Smooth muscle cell (in vitro differentiated cells): ENCODE results near the gene GNRHR. TPM values are rescaled to one million over a fixed set of nuclear protein-coding genes. Genes with fewer than 3 reads are reported as not detected.

ENCODE experiments used
- DNase-seq: peaks from one replicate; lab custom pipeline; 2025; ENCODE audit not compliant: unreplicated experiment; lab: John Stamatoyannopoulos, UW
- H2AFZ ChIP-seq: fragments of 200-600 bp; sonication (generic); 2 replicates; pipeline ENCODE4 v1.6.0; 2016; ENCODE audit warnings: antibody characterized with exemption, low read depth, mild to moderate bottlenecking
- H3F3A ChIP-seq: fragments of 200-600 bp; sonication (generic); 2 replicates; pipeline ENCODE4 v1.6.0; 2017; ENCODE audit warnings: antibody characterized with exemption, low read depth
- H3K27ac ChIP-seq: fragments of 200-600 bp; sonication (generic); 2 replicates; pipeline ENCODE4 v1.5.1; 2016; ENCODE audit warnings: low read depth, mild to moderate bottlenecking
- H3K27me3 ChIP-seq: fragments of 200-600 bp; sonication (generic); 2 replicates; pipeline ENCODE4 v1.6.1; 2016; ENCODE audit warnings: low read depth, mild to moderate bottlenecking
- H3K36me3 ChIP-seq: fragments of 200-600 bp; sonication (generic); 2 replicates; pipeline ENCODE4 v1.5.1; 2016; ENCODE audit warnings: low read depth
- H3K4me1 ChIP-seq: fragments of 200-600 bp; sonication (generic); 2 replicates; pipeline ENCODE4 v1.5.1; 2016; ENCODE audit warnings: low read depth
- H3K4me2 ChIP-seq: fragments of 200-600 bp; sonication (generic); 2 replicates; pipeline ENCODE4 v1.6.0; 2016; ENCODE audit warnings: mild to moderate bottlenecking
- H3K4me3 ChIP-seq: fragments of 200-600 bp; sonication (generic); 2 replicates; pipeline ENCODE4 v1.5.1; 2016; ENCODE audit warnings: mild to moderate bottlenecking
- H3K79me2 ChIP-seq: fragments of 200-600 bp; sonication (generic); 2 replicates; pipeline ENCODE4 v1.6.0; 2016; ENCODE audit warnings: low read depth, mild to moderate bottlenecking
- H3K9ac ChIP-seq: fragments of 200-600 bp; sonication (generic); 2 replicates; pipeline ENCODE4 v1.6.0; 2016; ENCODE audit warnings: low read depth
- H3K9me3 ChIP-seq: fragments of 200-600 bp; sonication (generic); replicated peaks from 2 replicates; pipeline ENCODE4 v1.5.1; 2016; ENCODE audit warnings: low read depth
- H4K20me1 ChIP-seq: fragments of 200-600 bp; sonication (generic); 2 replicates; pipeline ENCODE4 v1.6.0; 2016; ENCODE audit warnings: low read depth
- CTCF ChIP-seq: fragments of 200-600 bp; sonication (generic); IDR thresholded peaks from 2 replicates; pipeline ENCODE4 v1.5.1; 2017; ENCODE audit warnings: borderline replicate concordance, mild to moderate bottlenecking, antibody characterized with exemption; ENCODE audit not compliant: insufficient read depth, poor library complexity, severe bottlenecking
- WGBS: methylation state at CpG from one replicate; pipeline ENCODE4 v1.1.7; 2016; ENCODE audit warnings: low lambda C conversion rate; 5-methylcytosine and 5-hydroxymethylcytosine counted together
- polyA plus RNA-seq: library from polyadenylated mRNA; unstranded; fragments of >200 nt; fragmentation: Nextera tagmentation; extraction: Ambion mirVana; gene quantifications from 2 replicates; pipeline ENCODE4 v1.2.1, GENCODE V29; 2016
- total RNA-seq: library from RNA; depleted of rRNA; stranded (reverse); fragments of >200 nt; gene quantifications from 2 replicates; pipeline ENCODE4 v1.2.3, GENCODE V29; 2014

GNRHR gene
- total and polyA plus RNA-seq, 2 experiments from 2014 or later: 0.27 TPM; not detected in 1

- no peak for DNase-seq
- WGBS: 78% methylated on average over 9 of the region's 9 CpGs
- Histone ChIP-seq H3K9ac (no peak overlapping the region), H3K4me2 (no peak overlapping the region), H4K20me1 (no peaks in the 10 kb centered on the region), H3K9me3 (no peaks in the 10 kb centered on the region), H3K36me3 (no peaks in the 10 kb centered on the region), H2AFZ (no peak overlapping the region), H3K27ac (peak overlapping the region; percentile 73), H3K4me1 (no peaks in the 10 kb centered on the region), H3K27me3 (no peaks in the 10 kb centered on the region), H3K79me2 (no peaks in the 10 kb centered on the region), H3K4me3 (no peak overlapping the region), H3F3A (no peaks in the 10 kb centered on the region)
- no peak for TF ChIP-seq CTCF
Observed at GRCh38 chr4:67721770-67722597, 32.2 kb downstream of the GNRHR start.

GRCh38 chr4:67721315-67721769, 32.8 kb downstream of the GNRHR start:
- H3K27ac ChIP-seq: peak overlapping the region; percentile 73
- WGBS: 97% methylated on average over 3 of the region's 3 CpGs
- no peak overlapping the region for H3K9ac ChIP-seq
- H2AFZ ChIP-seq: no peak overlapping the region
- no peak for TF ChIP-seq CTCF
- H3K36me3 ChIP-seq: no peaks in the 10 kb centered on the region
- no peak overlapping the region for H3K4me3 ChIP-seq
- no peak overlapping the region for H3K4me2 ChIP-seq
- no peaks in the 10 kb centered on the region for H3K4me1 ChIP-seq
- no peaks in the 10 kb centered on the region for H3F3A ChIP-seq
- no peaks in the 10 kb centered on the region for H4K20me1 ChIP-seq
- H3K27me3 ChIP-seq: no peaks in the 10 kb centered on the region
- H3K9me3 ChIP-seq: no peaks in the 10 kb centered on the region
- no peaks in the 10 kb centered on the region for H3K79me2 ChIP-seq
- no peak for DNase-seq

GRCh38 chr4:67719953-67720617, 34.1 kb downstream of the GNRHR start:
- no peak for TF ChIP-seq CTCF
- no peak overlapping the region for H3K9ac ChIP-seq
- no peak overlapping the region for H3K4me2 ChIP-seq
- no peaks in the 10 kb centered on the region for H4K20me1 ChIP-seq
- no peak for DNase-seq
- H3K4me3 ChIP-seq: no peak overlapping the region
- no peaks in the 10 kb centered on the region for H3K4me1 ChIP-seq
- H3F3A ChIP-seq: no peaks in the 10 kb centered on the region
- no peaks in the 10 kb centered on the region for H3K36me3 ChIP-seq
- 97% methylated on average over 3 of the region's 3 CpGs for WGBS
- no peaks in the 10 kb centered on the region for H3K9me3 ChIP-seq
- no peaks in the 10 kb centered on the region for H3K79me2 ChIP-seq
- H3K27me3 ChIP-seq: no peaks in the 10 kb centered on the region
- no peak overlapping the region for H2AFZ ChIP-seq
- no peak overlapping the region for H3K27ac ChIP-seq
